CD4-positive, alpha-beta memory T cell (primary cell): ENCODE data around the gene ALG6. TPM values are rescaled to one million over a fixed set of nuclear protein-coding genes. Genes with fewer than 3 reads are reported as not detected.
"Not testable (repeated sequence)": the region's sequence is repeated elsewhere in the genome, so short reads cannot be mapped to it uniquely, and the experiment has no call there.

ENCODE experiments used
- CTCF ChIA-PET: fragments of 350-600 bp; sonication (Branson Sonifier 250); formaldehyde crosslinking; loops from one replicate; lab custom pipeline; 2021; ENCODE audit warnings: inconsistent platforms; ENCODE audit not compliant: partially characterized antibody; lab: Charles Lee
- POLR2A ChIA-PET: fragments of 350-600 bp; sonication (Branson Sonifier 250); formaldehyde crosslinking; loops from one replicate; lab custom pipeline; 2021; ENCODE audit not compliant: partially characterized antibody; lab: Charles Lee
- DNase-seq, 5 donors: peaks; one replicate each; pipeline versions ENCODE4 v3.0.0 to v3.0.0-alpha.2; 2020 to 2022; ENCODE audit warnings: mixed read lengths in 1 of 5
- H3K27ac ChIP-seq: one replicate; pipeline ENCODE4 v1.7.0; 2013; ENCODE audit warnings: low read depth, low read length
- H3K27me3 ChIP-seq: 2 replicates; pipeline ENCODE4 v1.7.0; 2013; ENCODE audit warnings: mild to moderate bottlenecking, low read length, moderate library complexity; ENCODE audit not compliant: insufficient read depth
- H3K36me3 ChIP-seq: 2 replicates; pipeline ENCODE4 v1.7.0; 2013; ENCODE audit warnings: mild to moderate bottlenecking, low read length, moderate library complexity; ENCODE audit not compliant: insufficient read depth
- H3K4me1 ChIP-seq: 2 replicates; pipeline ENCODE4 v1.7.0; 2013; ENCODE audit warnings: mild to moderate bottlenecking, low read length, moderate library complexity; ENCODE audit not compliant: insufficient read depth
- H3K4me3 ChIP-seq, 2 donors: one replicate each; pipeline ENCODE4 v1.7.0; 2013; ENCODE audit warnings: low read length in 2 of 2, mild to moderate bottlenecking in 1 of 2
- H3K9me3 ChIP-seq, 2 donors: one replicate each; pipeline ENCODE4 v1.7.0; 2013; ENCODE audit warnings: low read length in 2 of 2, control low read depth in 1 of 2; ENCODE audit not compliant: control insufficient read depth in 1 of 2
- H3K27ac Mint-ChIP-seq, 7 donors: one replicate each; pipeline ENCODE4 v1.8.0; 2020 to 2021; ENCODE audit warnings: mixed read lengths in 7 of 7, mild to moderate bottlenecking in 6 of 7, inconsistent platforms in 3 of 7, moderate library complexity in 3 of 7
- H3K27me3 Mint-ChIP-seq, 2 donors: one replicate each; pipeline ENCODE4 v1.8.0; 2020 to 2021; ENCODE audit warnings: mixed read lengths in 2 of 2
- H3K36me3 Mint-ChIP-seq, 2 donors: one replicate each; pipeline ENCODE4 v1.8.0; 2020 to 2021; ENCODE audit warnings: mixed read lengths in 2 of 2, inconsistent platforms in 1 of 2, mild to moderate bottlenecking in 1 of 2
- H3K4me1 Mint-ChIP-seq, 4 donors: one replicate each; pipeline ENCODE4 v1.8.0; 2020 to 2021; ENCODE audit warnings: mixed read lengths in 4 of 4, mild to moderate bottlenecking in 1 of 4
- H3K4me3 Mint-ChIP-seq, 8 donors: one replicate each; pipeline ENCODE4 v1.8.0; 2020 to 2021; ENCODE audit warnings: mixed read lengths in 8 of 8, mild to moderate bottlenecking in 7 of 8, moderate library complexity in 6 of 8, inconsistent platforms in 3 of 8
- H3K9me3 Mint-ChIP-seq, 8 donors: one replicate each; pipeline ENCODE4 v1.8.0; 2020 to 2021; ENCODE audit warnings: mixed read lengths in 8 of 8, mild to moderate bottlenecking in 5 of 8, inconsistent platforms in 3 of 8, moderate library complexity in 1 of 8
- intact Hi-C: fragments of 100-400 bp; cut with micrococcal nuclease; formaldehyde crosslinking; loops from one replicate; pipeline ENCODE4 v1.15.1; 2023
- polyA plus RNA-seq, 2 donors: library from polyadenylated mRNA; unstranded; fragments of 300-500 nt; fragmentation: Illumina TruSeq; gene quantifications; one replicate each; pipeline ENCODE4 v1.2.3, GENCODE V29; 2021
- total RNA-seq, 2 experiments: library from RNA; stranded (reverse); gene quantifications; one replicate each; pipeline ENCODE4 v1.2.3, GENCODE V29; 2021

Gene ALG6
- total and polyA plus RNA-seq, 4 experiments from 2014 or later = 21.9 to 28.4 (median 24.8) TPM

GRCh38 chr1:63461661-63462230 is 94.3 kb downstream of the ALG6 start:
- H3K27ac Mint-ChIP-seq = no peak overlapping the region
- no peaks in the 10 kb centered on the region for H3K4me1 Mint-ChIP-seq
- Histone ChIP-seq H3K4me3 (no peak overlapping the region), H3K36me3 (no peaks in the 10 kb centered on the region), H3K4me1 (no peaks in the 10 kb centered on the region), H3K9me3 (peaks cover 0 to 3% of the 10 kb centered on the region in 2 donors), H3K27me3 (no peaks in the 10 kb centered on the region), H3K27ac (no peak overlapping the region)
- no peak overlapping the region for H3K4me3 Mint-ChIP-seq
- peaks cover 0 to 15% (median 10%) of the 10 kb centered on the region in 8 donors for H3K9me3 Mint-ChIP-seq
- DNase-seq = no peak
- H3K27me3 Mint-ChIP-seq = no peaks in the 10 kb centered on the region
- intact Hi-C loops = no loop called here
- peaks cover 18 to 36% of the 10 kb centered on the region in 2 donors for H3K36me3 Mint-ChIP-seq
- POLR2A ChIA-PET = no interaction called here
- CTCF ChIA-PET = interaction anchor here (0.7 kb wide), 1 partner anchor 9 kb away, joined by 6 read pairs; no protein-coding TSS in a partner anchor

DNA sequence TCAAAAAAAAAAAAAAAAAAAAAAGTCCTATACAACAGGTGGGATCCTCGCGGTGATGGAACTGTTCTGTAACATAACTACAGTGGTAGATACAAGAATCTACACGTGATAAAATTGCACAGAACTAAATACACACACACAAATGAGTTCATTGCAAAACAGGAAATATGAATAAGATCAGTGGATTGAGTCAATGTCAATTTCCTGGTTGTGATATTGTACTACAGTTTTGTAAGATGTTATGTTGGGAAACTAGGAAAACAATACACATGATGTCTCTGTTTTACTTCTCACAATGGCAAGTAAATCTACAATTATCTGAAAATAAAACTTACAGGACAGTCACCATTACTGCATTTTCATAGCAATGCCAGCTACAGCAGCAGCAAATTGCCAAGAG is 95.8 kb downstream of the ALG6 start:
- H3K4me1 ChIP-seq = no peaks in the 10 kb centered on the region
- ChIA-PET POLR2A (no interaction called here), CTCF (no interaction called here)
- H3K9me3 Mint-ChIP-seq = peaks cover 0 to 15% (median 10%) of the 10 kb centered on the region in 8 donors
- intact Hi-C loops = no loop called here
- no peaks in the 10 kb centered on the region for H3K27me3 Mint-ChIP-seq
- H3K4me3 Mint-ChIP-seq = no peak overlapping the region
- H3K4me1 Mint-ChIP-seq = no peaks in the 10 kb centered on the region
- H3K36me3 Mint-ChIP-seq = peaks cover 16 to 25% of the 10 kb centered on the region in 2 donors
- H3K27ac ChIP-seq = no peak overlapping the region
- H3K27ac Mint-ChIP-seq = no peak overlapping the region
- H3K27me3 ChIP-seq = no peaks in the 10 kb centered on the region
- no peak for DNase-seq
- no peaks in the 10 kb centered on the region for H3K36me3 ChIP-seq
- H3K4me3 ChIP-seq = no peak overlapping the region
- H3K9me3 ChIP-seq = peaks cover 0 to 3% of the 10 kb centered on the region in 2 donors

DNA sequence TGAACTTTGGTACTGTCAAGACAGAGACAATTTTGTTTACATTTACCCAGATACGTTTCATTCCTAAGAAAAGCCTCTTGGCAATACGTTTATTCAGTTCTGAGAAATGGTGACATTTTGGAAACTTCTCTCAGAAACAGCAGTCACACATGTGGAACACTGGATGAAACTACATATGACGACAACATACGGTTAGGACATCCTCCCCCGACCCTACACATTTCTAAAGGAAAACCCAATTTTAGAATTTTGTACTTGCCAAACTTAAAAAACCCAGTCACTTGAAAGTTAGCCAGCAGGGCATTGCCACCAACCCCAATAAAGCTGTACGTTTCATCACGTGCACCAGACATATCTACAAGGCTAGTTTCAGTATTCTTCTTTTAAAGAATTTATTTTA is 98.8 kb downstream of the ALG6 start:
- Mint-ChIP-seq H3K4me3 (no peak overlapping the region), H3K36me3 (peaks cover 20 to 28% of the 10 kb centered on the region in 2 donors), H3K27me3 (no peaks in the 10 kb centered on the region), H3K27ac (no peak overlapping the region), H3K4me1 (no peaks in the 10 kb centered on the region), H3K9me3 (peaks cover 3 to 20% (median 10%) of the 10 kb centered on the region in 8 donors)
- H3K4me3 ChIP-seq = no peak overlapping the region
- intact Hi-C loops = no loop called here
- DNase-seq = no peak
- POLR2A ChIA-PET = no interaction called here
- H3K27ac ChIP-seq = no peak overlapping the region
- CTCF ChIA-PET = no interaction called here
- H3K9me3 ChIP-seq = peaks cover 0 to 3% of the 10 kb centered on the region in 2 donors
- H3K4me1 ChIP-seq = no peaks in the 10 kb centered on the region
- H3K27me3 ChIP-seq = no peaks in the 10 kb centered on the region
- H3K36me3 ChIP-seq = no peaks in the 10 kb centered on the region

GRCh38 chr1:63466759-63467158 is 99.3 kb downstream of the ALG6 start:
- ChIA-PET CTCF (no interaction called here), POLR2A (no interaction called here)
- peaks cover 0 to 3% of the 10 kb centered on the region in 2 donors for H3K9me3 ChIP-seq
- DNase-seq = no peak
- no peak overlapping the region for H3K27ac Mint-ChIP-seq
- no peak overlapping the region for H3K27ac ChIP-seq
- no peaks in the 10 kb centered on the region for H3K36me3 ChIP-seq
- intact Hi-C loops = no loop called here
- peaks cover 18 to 22% of the 10 kb centered on the region in 2 donors for H3K36me3 Mint-ChIP-seq
- H3K4me3 ChIP-seq = no peak overlapping the region
- no peaks in the 10 kb centered on the region for H3K4me1 Mint-ChIP-seq
- H3K27me3 ChIP-seq = no peaks in the 10 kb centered on the region
- H3K4me3 Mint-ChIP-seq = no peak overlapping the region
- H3K4me1 ChIP-seq = no peaks in the 10 kb centered on the region
- H3K27me3 Mint-ChIP-seq = no peaks in the 10 kb centered on the region
- peaks cover 3 to 15% (median 8%) of the 10 kb centered on the region in 8 donors for H3K9me3 Mint-ChIP-seq

DNA sequence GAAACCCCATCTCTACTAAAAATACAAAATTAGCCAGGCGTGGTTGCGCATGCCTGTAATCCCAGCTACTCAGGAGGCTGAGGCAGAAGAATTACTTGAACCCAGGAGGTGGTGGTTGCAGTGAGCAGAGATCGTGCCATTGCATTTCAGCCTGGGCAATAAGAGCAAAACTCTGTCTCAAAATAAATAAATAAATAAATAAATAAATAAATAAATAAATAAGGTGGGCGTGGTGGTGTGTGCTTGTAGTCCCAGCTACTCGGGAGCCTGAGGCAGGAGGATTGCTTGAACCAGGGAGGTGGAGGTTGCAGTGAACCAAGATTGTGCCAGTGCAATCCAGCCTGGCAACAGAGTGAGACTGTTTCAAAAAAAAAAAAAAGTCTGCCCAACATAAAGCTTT is 101.3 kb downstream of the ALG6 start:
- H3K4me3 Mint-ChIP-seq, H3K27ac Mint-ChIP-seq, H3K27ac ChIP-seq, H3K27me3 Mint-ChIP-seq, H3K9me3 ChIP-seq, DNase-seq, intact Hi-C loops, H3K9me3 Mint-ChIP-seq, H3K36me3 Mint-ChIP-seq, H3K36me3 ChIP-seq, H3K4me1 ChIP-seq, CTCF ChIA-PET, H3K4me3 ChIP-seq, H3K4me1 Mint-ChIP-seq, H3K27me3 ChIP-seq, POLR2A ChIA-PET: not testable (repeated sequence)

DNA sequence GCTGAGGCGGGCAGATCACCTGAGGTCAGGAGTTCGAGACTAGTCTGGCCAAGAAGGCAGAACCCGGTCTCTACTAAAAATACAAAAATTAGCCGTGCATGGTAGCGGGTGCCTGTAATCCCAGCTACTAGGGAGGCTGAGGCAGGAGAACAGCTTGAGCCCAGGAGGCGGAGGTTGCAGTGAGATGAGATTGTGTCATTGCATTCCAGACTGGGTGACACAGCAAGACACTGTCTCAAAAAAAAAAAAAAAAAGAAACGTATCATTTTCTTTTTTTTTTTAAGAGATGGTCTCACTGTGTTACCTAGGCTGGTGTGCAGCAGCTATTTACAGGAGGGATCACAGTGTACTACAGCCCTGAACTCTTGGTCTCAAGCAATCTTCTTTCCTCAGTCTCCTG is 108.3 kb downstream of the ALG6 start:
- intact Hi-C loops = no loop called here
- no peaks in the 10 kb centered on the region for H3K4me1 Mint-ChIP-seq
- H3K27me3 Mint-ChIP-seq = no peaks in the 10 kb centered on the region
- H3K36me3 Mint-ChIP-seq = peaks cover 13 to 20% of the 10 kb centered on the region in 2 donors
- Histone ChIP-seq H3K36me3 (no peaks in the 10 kb centered on the region), H3K4me3 (no peak overlapping the region), H3K4me1 (no peaks in the 10 kb centered on the region), H3K27me3 (no peaks in the 10 kb centered on the region), H3K9me3 (no peaks in the 10 kb centered on the region), H3K27ac (no peak overlapping the region)
- no peak overlapping the region for H3K4me3 Mint-ChIP-seq
- no peak for DNase-seq
- ChIA-PET CTCF (no interaction called here), POLR2A (no interaction called here)
- H3K27ac Mint-ChIP-seq = no peak overlapping the region
- peaks cover 0 to 4% (median 2%) of the 10 kb centered on the region in 8 donors for H3K9me3 Mint-ChIP-seq

DNA sequence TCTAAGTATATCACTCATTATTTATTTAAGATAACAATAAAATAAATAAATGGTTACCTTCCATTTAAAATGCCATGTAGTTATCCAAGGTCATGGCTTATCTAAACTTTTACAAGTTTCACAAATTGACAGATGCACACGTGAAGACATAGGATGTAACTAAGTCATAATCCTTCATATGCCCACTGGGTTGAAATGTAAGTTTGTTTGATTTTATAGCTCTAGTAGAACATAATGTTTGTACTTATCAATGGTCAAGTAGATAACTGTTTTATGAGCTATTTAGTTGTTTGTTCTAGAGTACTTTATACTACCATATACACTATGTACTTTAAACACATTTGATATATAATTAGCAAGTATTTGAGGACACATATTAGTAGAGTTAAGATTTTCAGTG is 112.6 kb downstream of the ALG6 start:
- no peak overlapping the region for H3K4me3 ChIP-seq
- no peak overlapping the region for H3K4me3 Mint-ChIP-seq
- DNase-seq = no peak
- no peaks in the 10 kb centered on the region for H3K9me3 Mint-ChIP-seq
- no peak overlapping the region for H3K27ac ChIP-seq
- intact Hi-C loops = no loop called here
- H3K27ac Mint-ChIP-seq = no peak overlapping the region
- H3K4me1 ChIP-seq = no peaks in the 10 kb centered on the region
- no peaks in the 10 kb centered on the region for H3K36me3 ChIP-seq
- no peaks in the 10 kb centered on the region for H3K27me3 ChIP-seq
- H3K4me1 Mint-ChIP-seq = no peaks in the 10 kb centered on the region
- no peaks in the 10 kb centered on the region for H3K27me3 Mint-ChIP-seq
- CTCF ChIA-PET = no interaction called here
- H3K9me3 ChIP-seq = no peaks in the 10 kb centered on the region
- H3K36me3 Mint-ChIP-seq = peaks cover 11 to 18% of the 10 kb centered on the region in 2 donors
- POLR2A ChIA-PET = no interaction called here
